ENCODE measurements around the gene MARCHF11. TPM values are rescaled to one million over a fixed set of nuclear protein-coding genes. Genes with fewer than 3 reads are reported as not detected.

MARCHF11 gene
- total RNA-seq, 1 experiment from 2014 or later: not detected

GRCh38 chr5:16074358-16074757 lies 105.2 kb downstream of the MARCHF11 start:
- H3K9me3 ChIP-seq (ENCODE audit: control insufficient read depth in 1 of 2, insufficient read depth in 1 of 2, low read depth in 1 of 2, low read length in 2 of 2): peaks cover 0 to 18% of the 10 kb centered on the region in 2 experiments; a peak in 2 of 4 replicates
- H3K27me3 ChIP-seq (ENCODE audit: insufficient read depth, low read length): no peaks in the 10 kb centered on the region
- H3K36me3 ChIP-seq (ENCODE audit: control insufficient read depth in 1 of 2, insufficient read depth in 2 of 2, low read length in 2 of 2): no peaks in the 10 kb centered on the region
- POLR2A ChIA-PET: no interaction called here
- H3K9me2 ChIP-seq (ENCODE audit: insufficient read depth): no peaks in the 10 kb centered on the region
- RAD21 ChIA-PET (ENCODE audit: low non-redundant PET in 1 of 2, low total read pairs in 2 of 2, uncharacterized antibody in 2 of 2, unreplicated experiment in 2 of 2): no interaction called here
- intact Hi-C loops (cut with micrococcal nuclease): no loop called here
- DNase-seq (ENCODE audit: low read depth, low spot score) (no peak), ATAC-seq (no peak)
- no peaks in the 10 kb centered on the region for H3K4me1 ChIP-seq (ENCODE audit: control insufficient read depth in 1 of 2, insufficient read depth in 2 of 2, low read length in 2 of 2)
- no TSS peak for BruUV-seq (replicated peaks)
- TF ChIP-seq ZNF274 (IDR thresholded peaks at IDR 0.05; ENCODE audit: low read depth, low read length) (no peak), CTCF (IDR thresholded peaks at IDR 0.05 in 2 of 3, conservative IDR thresholded peaks at IDR 0.05 in 1 of 3; ENCODE audit: borderline replicate concordance in 1 of 3, insufficient read depth in 1 of 3, low read depth in 2 of 3, low read length in 2 of 3) (no peak), ELF1 (IDR thresholded peaks at IDR 0.05; ENCODE audit: borderline replicate concordance, low read depth) (no peak), REST (IDR thresholded peaks at IDR 0.05; ENCODE audit: low read depth) (no peak), EGR1 (IDR thresholded peaks at IDR 0.05; ENCODE audit: low read depth) (no peak), ZFX (IDR thresholded peaks at IDR 0.05) (no peak), CEBPB (IDR thresholded peaks at IDR 0.05; ENCODE audit: low read depth) (no peak), ATF3 (IDR thresholded peaks at IDR 0.05) (no peak), SIN3A (IDR thresholded peaks at IDR 0.05; ENCODE audit: low read depth) (no peak), MAX (IDR thresholded peaks at IDR 0.05) (no peak), POLR2A (IDR thresholded peaks at IDR 0.05; ENCODE audit: borderline replicate concordance, extremely low read depth, insufficient read depth, insufficient read length) (no peak)
- no peak overlapping the region for H3K9ac ChIP-seq (ENCODE audit: low read length)
- H2AFZ ChIP-seq (ENCODE audit: low read depth, low read length, poor library complexity, severe bottlenecking): no peak overlapping the region
- no peak overlapping the region for H3K4me3 ChIP-seq (replicated peaks in 1 of 2; ENCODE audit: low read depth in 1 of 2, low read length in 2 of 2)
- H3K79me2 ChIP-seq (ENCODE audit: insufficient read depth, low read length): no peaks in the 10 kb centered on the region
- H3K27ac ChIP-seq (ENCODE audit: low read depth, low read length): no peak overlapping the region
- H4K20me1 ChIP-seq (ENCODE audit: insufficient read depth): no peaks in the 10 kb centered on the region
- CTCF ChIA-PET: no interaction called here
- H3K4me2 ChIP-seq (ENCODE audit: low read length): no peak overlapping the region

All from HCT116 (cell line).